Upper lobe of left lung (tissue), 4 donors: ENCODE data around the gene XPO6.

Source experiments
- POLR2A ChIP-seq, 4 donors: fragments of 450-650 bp; IDR thresholded peaks; one replicate each; pipeline ENCODE4 v1.5.1; 2016 to 2017; ENCODE audit warnings: antibody characterized with exemption in 4 of 4, mild to moderate bottlenecking in 2 of 4
- POLR2AphosphoS5 ChIP-seq, 2 donors: sonication (generic); formaldehyde crosslinking; IDR thresholded peaks; one replicate each; pipeline ENCODE4 v1.5.1; 2017; ENCODE audit warnings: antibody characterized with exemption in 2 of 2
- TF ChIP-seq, protein P1 (sequence below), 6 experiments: fragments of 450-650 bp in 4 of 6; fragments of 200-600 bp in 2 of 6; sonication (generic) in 2 of 6; IDR thresholded peaks; one replicate each; pipeline ENCODE4 v1.5.1; 2016 to 2019; ENCODE audit warnings: antibody characterized with exemption in 6 of 6

DNA sequence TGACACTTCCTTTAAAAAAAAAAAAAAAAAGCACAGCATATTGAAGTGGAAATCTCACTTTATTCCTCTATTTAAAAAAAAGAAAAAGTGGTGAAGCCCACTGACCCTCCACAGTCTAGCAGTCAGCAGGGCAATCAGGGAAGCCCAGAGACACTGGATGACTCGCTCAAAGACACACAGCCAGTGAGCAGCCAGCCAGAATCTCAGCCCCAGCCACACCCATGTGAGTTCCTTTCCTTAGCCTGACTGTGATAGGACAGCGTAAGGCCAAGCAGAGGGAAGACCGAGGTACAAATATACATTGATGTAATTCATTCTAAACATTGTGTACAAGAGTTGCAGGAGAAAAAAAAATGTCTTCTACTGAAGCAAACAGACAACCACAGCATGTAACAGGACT lies 22.5 kb downstream of the XPO6 start:
- TF ChIP-seq, protein P1, sequence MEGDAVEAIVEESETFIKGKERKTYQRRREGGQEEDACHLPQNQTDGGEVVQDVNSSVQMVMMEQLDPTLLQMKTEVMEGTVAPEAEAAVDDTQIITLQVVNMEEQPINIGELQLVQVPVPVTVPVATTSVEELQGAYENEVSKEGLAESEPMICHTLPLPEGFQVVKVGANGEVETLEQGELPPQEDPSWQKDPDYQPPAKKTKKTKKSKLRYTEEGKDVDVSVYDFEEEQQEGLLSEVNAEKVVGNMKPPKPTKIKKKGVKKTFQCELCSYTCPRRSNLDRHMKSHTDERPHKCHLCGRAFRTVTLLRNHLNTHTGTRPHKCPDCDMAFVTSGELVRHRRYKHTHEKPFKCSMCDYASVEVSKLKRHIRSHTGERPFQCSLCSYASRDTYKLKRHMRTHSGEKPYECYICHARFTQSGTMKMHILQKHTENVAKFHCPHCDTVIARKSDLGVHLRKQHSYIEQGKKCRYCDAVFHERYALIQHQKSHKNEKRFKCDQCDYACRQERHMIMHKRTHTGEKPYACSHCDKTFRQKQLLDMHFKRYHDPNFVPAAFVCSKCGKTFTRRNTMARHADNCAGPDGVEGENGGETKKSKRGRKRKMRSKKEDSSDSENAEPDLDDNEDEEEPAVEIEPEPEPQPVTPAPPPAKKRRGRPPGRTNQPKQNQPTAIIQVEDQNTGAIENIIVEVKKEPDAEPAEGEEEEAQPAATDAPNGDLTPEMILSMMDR (IDR thresholded peaks at IDR 0.05), result no peak
- TF ChIP-seq POLR2AphosphoS5 (IDR thresholded peaks at IDR 0.05), result no peak
- TF ChIP-seq POLR2A (IDR thresholded peaks at IDR 0.05), result no peak
